Stimulated activated CD8-positive, alpha-beta memory T cell treated with anti-CD3 and anti-CD28 coated beads, Interleukin-7, amount 100 ng/mL, for 1 hour (primary cell): ENCODE measurements around the gene CAPN3.
"Not testable (repeated sequence)": the region's sequence is repeated elsewhere in the genome, so short reads cannot be mapped to it uniquely, and the experiment has no call there.

Experiments used
- DNase-seq, 2 donors: peaks; one replicate each; pipeline ENCODE4 v3.0.0-alpha.2; 2020; ENCODE audit warnings: low read depth in 2 of 2

Gene CAPN3

GRCh38 chr15:42359249-42359648 lies at the start of gene CAPN3:
TSS of gene CAPN3 (plus strand) at chr15:42359501. CDS start at chr15:42359806, 305 bp downstream.
- no peak for DNase-seq

- DNase-seq = no peak
Measured at GRCh38 chr15:42313463-42313862, 45.8 kb upstream of the CAPN3 start.

- no peak for DNase-seq
Measured at GRCh38 chr15:42314818-42315217, 44.5 kb upstream of the CAPN3 start.

GRCh38 chr15:42315521-42315920 lies 43.8 kb upstream of the CAPN3 start:
- no peak for DNase-seq

- not testable (repeated sequence) for DNase-seq
Measured at GRCh38 chr15:42316282-42316805, 43.0 kb upstream of the CAPN3 start.

GRCh38 chr15:42319206-42319605 lies 40.1 kb upstream of the CAPN3 start:
- no peak for DNase-seq

- no peak for DNase-seq
Measured at GRCh38 chr15:42324308-42324707, 35.0 kb upstream of the CAPN3 start.

GRCh38 chr15:42329161-42329560 lies 30.1 kb upstream of the CAPN3 start:
- no peak for DNase-seq

GRCh38 chr15:42329992-42330391 lies 29.3 kb upstream of the CAPN3 start:
- no peak for DNase-seq

- DNase-seq = no peak
Measured at GRCh38 chr15:42331235-42331634, 28.1 kb upstream of the CAPN3 start.

GRCh38 chr15:42332331-42332730 lies 27.0 kb upstream of the CAPN3 start:
- DNase-seq = no peak

- DNase-seq = no peak
Measured at GRCh38 chr15:42335074-42335473, 24.2 kb upstream of the CAPN3 start.

- DNase-seq = not testable (repeated sequence)
Measured at GRCh38 chr15:42336650-42337049, 22.7 kb upstream of the CAPN3 start.

GRCh38 chr15:42337104-42337503 lies 22.2 kb upstream of the CAPN3 start:
- DNase-seq = not testable (repeated sequence)

- no peak for DNase-seq
Measured at GRCh38 chr15:42338500-42338899, 20.8 kb upstream of the CAPN3 start.

- no peak for DNase-seq
Measured at GRCh38 chr15:42343596-42344232, 15.6 kb upstream of the CAPN3 start.

- no peak for DNase-seq
Measured at GRCh38 chr15:42344763-42345162, 14.5 kb upstream of the CAPN3 start.

- DNase-seq = no peak
Measured at GRCh38 chr15:42345504-42345903, 13.8 kb upstream of the CAPN3 start.

GRCh38 chr15:42348083-42348482 lies 11.2 kb upstream of the CAPN3 start:
- DNase-seq = no peak

GRCh38 chr15:42349186-42349585 lies 10.1 kb upstream of the CAPN3 start:
- no peak for DNase-seq

- DNase-seq = no peak
Measured at GRCh38 chr15:42352401-42352800, 6.9 kb upstream of the CAPN3 start.

- DNase-seq = no peak
Measured at GRCh38 chr15:42353061-42353460, 6.2 kb upstream of the CAPN3 start.

GRCh38 chr15:42354824-42355223 lies 4.5 kb upstream of the CAPN3 start:
- DNase-seq = no peak

GRCh38 chr15:42355291-42355690 lies 4.0 kb upstream of the CAPN3 start:
- DNase-seq = no peak
